Inflammatory macrophage treated with lipopolysaccharide for 4 hours (primary cell): ENCODE data around the gene GNB1.
"Not testable (repeated sequence)": the region's sequence is repeated elsewhere in the genome, so short reads cannot be mapped to it uniquely, and the experiment has no call there.

Experiments
- DNase-seq: peaks from one replicate; pipeline ENCODE4 v3.0.0-alpha.2; 2020

The GNB1 gene

DNA sequence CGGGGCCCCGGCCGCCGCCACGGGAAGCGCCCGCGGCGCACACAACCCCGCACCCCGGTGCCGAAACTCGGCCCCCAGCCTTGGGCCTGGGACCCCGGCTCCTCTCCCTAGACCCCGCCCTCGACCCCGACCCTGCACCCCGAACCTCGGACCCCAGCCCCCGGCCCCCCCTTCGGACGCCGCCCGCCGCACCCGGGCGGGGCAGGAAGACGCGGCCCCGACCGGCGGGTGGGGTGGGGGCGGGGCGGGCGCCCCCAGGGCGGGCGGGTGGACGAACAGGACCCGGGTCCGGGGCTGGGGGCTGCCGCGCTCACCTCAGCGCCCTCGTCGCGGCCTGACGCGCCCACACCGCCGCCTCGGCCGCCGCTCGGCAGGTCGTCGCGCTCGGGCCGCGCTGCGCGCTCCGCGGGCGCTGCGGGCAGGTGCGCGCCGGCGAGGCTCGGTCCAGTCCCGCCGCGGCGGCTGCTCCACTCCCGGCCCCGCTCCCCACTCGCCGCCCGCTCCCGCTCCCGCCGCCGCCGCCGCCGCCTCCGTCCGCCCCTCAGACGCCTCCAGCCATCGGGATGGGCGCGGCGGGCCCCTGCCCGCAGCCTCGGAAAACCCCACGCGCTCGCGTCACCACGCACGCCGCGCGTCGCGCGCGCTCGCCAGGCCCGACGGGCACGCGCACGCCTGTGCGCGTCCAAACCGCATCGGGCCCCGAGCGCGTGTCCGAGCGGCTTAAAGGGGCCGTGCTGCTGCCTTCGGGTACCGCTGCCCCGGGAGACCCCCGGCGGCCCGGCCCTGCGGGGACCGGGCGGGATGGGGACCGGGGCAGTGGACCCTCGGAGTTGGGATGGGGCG, at the start of gene GNB1:
TSS of gene GNB1 (minus strand) at position 582 of the 843 bp plus-strand sequence. CDS start 65,634 bp downstream, outside the sequence.
- DNase-seq = peak; percentile 88

DNA sequence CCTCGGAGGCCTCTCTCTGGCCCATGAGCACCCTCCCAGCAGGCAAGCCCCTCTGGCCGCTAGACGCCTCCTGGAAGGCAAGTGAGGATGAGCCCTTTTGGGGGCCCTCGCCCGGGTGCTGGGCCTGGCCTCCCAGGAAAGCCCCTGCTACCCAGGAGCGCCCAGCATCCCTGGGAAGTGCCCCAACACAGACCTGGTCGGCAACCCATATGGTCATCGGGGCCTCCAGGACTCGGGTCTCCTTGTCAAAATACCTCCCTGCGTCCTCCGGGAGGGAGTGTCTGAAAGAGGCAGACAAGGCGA, 49.2 kb upstream of the GNB1 start:
- DNase-seq = no peak

DNA sequence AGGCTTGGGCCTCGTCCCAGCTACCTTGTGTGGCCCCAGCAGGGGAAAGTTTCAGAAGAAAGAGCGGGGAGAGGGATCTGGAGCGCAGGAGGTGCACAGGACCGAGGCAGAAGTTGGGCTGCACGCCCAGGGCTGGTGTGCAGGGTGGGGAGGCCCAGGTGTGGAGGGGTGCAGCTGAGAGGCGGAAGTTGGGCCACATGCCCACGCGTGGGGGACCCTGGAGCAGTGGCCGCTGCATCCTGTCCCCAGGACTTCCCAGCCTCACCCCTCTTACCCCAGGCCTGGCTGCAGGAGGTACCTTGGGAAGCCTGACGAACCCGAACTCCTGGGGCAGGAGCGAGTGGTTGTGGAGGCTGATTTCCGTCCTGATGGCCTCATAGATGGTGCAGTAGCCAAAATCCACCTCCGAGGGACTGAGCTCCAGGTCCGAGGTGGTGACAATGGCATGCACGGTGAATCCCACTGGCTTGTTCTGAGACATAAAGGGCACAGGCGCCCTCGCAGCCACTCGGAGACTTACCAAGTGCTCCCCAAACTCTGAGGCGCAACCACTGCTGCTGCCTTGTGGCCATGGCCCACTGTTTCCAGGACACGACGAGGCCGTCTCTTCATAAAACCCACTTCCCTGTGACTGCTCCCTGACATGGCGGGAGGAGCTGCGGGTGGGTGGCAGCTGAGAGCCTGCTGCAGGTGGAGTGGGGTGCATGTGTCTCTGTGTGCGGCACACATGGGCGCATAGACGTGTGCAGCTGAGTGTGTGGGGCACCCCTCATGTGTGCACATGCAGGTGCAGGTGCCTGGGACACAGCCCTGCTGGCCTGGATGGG, 48.6 kb upstream of the GNB1 start:
- DNase-seq = no peak

DNA sequence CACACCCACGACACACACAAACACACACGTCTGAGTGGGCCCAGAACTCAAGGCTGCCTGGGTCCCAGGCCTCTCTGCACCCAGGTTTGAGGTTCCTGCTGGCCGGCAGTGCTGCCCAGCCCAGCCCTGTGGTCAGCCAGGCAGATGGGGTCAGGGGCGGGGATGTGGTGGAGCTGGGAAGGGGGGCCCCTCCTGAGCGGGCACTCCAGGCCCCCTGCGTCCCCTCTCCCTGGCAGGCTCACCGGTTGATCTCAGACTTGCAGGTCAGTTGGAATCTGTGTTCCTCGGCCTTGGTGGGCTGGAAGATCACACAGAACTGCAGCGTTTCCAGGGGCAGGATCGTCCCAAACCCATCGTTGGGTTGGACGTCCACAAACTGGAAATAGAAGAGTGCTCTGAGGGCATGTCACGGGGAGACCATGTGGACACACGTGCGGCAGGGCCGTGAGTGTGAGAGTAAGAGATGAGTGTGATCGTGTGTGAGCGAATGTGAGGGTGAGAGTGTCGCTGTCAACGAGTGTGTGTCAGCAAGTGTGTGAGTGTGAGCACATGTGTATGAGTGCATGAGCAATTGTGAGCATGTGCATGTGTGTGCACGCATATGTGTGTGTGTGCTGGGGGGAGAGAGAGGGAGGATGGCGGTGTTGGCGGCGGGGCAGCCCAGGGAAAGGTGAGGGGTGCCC, 47.9 kb upstream of the GNB1 start:
- DNase-seq = no peak

DNA sequence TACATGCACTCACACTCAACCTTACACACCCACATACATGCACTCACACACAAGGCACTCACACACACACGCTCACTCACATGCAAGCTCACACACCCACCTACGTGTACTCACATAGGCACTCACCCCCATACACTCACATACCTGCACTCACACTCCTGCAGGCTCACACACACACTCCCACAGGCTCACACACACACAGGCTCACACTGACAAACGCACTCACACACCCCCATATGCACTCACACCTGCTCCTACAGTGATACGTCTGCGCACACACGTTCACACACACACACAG, 47.3 kb upstream of the GNB1 start:
- no peak for DNase-seq

DNA sequence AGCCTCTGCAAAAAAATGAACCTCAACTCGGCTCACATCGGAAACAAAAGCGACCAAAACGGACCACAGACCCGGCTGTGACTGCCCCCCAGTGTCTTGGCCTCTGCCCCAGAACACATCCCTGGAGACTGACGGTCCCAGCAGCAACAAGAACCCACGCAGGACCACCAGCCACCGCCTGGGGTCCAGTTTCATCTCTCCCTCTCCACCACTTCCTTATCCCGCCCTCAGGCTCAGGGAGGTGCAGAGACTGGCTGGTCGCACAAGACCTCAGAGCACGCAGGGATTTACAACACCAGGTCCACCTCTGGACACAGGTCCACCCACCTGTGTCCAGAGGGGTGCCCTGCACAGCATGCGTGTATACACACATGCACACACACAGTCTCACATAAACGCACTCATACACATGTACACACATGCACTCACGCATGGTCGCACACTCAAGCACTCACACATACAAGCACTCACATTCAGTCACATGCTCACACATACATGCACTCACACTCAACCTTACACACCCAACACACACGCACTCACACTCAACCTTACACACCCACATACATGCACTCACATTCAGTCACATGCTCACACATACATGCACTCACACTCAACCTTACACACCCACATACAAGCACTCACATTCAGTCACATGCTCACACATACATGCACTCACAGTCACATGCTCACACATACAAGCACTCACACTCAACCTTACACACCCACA, 46.8 kb upstream of the GNB1 start:
- no peak for DNase-seq

DNA sequence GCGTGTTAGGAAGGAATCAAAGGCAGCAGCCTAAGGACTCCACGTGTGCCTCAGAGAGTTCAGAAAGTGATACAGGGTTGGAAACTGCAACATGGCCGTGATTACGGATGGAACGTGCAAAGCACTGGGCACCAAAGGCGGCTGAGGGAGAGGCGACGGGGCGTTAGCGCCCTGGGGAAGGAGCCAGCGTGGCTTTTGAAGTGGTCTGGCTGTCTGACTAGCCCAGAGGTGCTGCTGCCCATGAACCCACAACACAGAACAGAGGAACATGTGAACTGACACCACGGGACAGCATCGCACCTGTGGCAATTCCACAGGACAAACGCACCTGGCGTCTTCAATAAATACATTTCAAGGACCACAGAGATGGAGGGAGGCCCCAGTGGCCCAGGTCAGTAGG, 46.2 kb upstream of the GNB1 start:
- DNase-seq = no peak

DNA sequence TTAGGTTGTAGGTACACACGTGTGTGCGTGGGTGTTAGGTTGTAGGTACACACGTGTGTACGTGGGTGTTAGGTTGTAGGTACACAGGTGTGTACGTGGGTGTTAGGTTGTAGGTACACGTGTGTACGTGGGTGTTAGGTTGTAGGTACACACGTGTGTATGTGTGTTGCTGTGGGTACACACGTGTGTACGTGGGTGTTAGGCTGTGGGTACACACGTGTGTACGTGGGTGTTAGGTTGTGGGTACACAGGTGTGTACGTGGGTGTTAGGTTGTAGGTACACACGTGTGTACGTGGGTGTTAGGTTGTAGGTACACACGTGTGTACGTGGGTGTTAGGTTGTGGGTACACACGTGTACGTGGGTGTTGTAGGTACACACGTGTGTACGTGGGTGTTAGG, 44.0 kb upstream of the GNB1 start:
- not testable (repeated sequence) for DNase-seq

DNA sequence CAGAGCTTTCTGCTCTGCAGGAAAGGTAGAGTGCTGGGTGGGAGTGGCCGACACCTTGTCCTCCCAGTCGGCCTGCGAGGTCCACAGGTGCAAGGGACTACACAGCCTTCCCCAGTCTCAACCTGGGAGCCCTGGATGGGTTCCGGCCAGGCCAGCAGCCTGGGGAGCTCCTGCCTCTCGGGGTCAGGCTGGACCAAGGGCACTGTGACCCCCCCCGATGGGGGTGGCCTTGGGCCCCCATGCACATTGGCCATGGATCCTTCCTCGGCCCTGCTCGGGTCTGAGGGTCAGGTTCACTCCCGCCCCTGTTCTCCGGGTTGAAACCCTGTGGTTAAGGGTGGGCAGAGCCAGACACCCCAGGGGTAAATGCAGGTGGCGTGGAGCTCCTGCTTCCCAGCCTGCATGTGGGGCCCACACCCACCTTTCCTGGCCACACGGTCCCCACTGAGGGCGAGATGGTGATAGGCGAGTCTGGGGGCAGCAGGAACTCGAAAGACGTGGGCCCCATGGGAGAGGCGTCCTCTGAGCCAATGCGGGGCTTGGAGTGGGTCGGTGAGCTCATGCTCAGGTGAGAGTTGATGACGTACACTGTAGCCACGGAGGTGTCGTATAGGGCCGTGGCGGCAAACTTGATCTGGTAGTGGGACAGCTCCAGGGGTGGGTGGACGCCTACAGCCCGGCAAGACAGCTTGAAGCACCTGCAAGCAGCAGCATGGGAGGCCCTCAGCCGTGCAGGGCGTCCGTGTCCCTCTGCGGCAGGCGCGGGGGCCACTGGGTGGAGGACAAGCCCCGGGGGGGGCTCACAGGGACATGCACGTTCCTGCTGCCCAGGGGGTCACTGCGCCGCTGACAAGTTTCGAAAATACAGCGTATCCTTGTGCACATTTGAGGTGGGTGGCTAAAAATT, 39.0 kb upstream of the GNB1 start:
- DNase-seq = no peak

DNA sequence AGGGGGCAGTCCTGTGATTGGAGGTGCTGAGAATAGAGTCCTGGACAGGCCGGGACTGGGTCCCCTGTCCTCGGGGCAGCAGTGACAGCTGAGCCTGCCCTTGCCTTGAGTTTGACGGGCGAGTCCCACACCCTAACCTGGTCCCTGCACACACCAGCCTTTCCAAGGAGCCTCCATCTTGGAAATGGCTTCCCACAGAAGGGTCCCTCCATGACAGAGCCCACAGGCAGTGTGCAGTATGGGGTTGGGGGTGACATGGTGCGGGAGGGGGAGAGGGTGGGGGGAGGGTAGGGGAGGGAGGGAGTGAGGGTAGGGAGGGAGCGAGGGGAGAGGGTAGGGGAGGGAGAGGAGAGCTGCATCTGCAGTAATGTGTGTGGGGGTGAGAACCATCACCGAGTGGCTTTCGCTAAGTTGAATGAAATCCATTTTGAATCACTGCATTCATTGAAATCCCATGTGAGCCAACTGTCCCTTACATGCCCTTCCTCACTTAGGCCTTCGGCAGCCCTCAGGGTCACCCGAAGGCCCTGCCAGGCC, 38.3 kb upstream of the GNB1 start:
- DNase-seq = no peak

DNA sequence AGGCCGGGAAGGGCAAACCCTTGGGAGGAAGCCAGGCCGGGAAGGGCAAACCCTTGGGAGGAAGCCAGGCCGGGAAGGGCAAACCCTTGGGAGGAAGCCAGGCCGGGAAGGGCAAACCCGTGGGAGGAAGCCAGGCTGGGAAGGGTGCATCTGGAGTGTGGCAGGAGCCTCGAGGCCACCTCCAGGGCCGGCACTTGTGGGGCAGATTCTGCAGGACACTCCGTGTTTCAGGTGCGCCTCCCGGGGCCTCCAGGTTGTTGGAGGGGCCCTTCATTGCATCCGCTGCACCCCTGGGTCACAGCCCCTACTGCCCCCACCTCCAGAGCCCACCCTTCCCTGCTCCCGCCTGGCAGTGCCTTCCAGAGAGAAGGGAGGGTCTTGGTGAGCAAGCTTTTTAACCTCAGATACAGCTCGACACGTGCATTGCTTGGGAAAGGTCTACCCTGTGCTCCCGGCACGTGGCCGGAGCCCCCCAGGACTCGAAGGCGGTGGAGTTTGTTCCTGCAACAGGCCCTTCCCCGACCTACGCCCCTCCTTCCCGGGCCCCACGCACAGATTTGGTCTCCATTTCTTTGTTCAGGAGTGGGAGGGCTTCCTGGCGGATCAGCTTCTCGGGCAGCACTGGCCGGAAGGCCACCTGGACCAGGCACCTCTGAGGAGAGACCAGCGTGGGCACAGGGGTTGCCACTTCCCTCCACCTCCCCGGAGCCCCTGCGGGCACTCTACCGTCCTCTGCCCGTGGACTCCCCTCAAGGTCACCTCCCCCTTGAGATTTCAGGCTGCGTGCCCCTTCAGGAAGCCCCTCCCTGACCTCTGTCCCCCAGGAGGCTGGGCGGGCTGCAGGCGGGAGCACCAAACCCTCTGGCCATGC, 37.6 kb upstream of the GNB1 start:
- DNase-seq = no peak

DNA sequence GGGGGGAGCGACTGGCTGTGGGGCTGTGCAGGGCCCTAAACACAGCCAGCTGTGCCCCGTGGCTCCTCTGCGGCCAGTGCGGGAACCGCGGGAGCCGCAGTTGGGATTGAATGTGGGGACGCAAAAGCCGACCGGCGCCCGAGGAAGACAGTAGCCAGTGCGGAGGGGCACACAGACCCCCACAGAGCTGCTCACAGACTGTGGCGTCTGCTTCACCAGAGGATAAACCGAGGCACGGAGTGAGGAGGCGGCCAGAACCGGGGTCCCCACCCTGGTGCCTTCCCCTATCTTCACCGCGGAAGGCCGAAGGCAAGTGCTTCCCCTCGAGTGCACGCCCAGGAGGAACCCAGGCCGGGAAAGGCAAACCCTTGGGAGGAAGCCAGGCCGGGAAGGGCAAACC, 36.9 kb upstream of the GNB1 start:
- DNase-seq = no peak

DNA sequence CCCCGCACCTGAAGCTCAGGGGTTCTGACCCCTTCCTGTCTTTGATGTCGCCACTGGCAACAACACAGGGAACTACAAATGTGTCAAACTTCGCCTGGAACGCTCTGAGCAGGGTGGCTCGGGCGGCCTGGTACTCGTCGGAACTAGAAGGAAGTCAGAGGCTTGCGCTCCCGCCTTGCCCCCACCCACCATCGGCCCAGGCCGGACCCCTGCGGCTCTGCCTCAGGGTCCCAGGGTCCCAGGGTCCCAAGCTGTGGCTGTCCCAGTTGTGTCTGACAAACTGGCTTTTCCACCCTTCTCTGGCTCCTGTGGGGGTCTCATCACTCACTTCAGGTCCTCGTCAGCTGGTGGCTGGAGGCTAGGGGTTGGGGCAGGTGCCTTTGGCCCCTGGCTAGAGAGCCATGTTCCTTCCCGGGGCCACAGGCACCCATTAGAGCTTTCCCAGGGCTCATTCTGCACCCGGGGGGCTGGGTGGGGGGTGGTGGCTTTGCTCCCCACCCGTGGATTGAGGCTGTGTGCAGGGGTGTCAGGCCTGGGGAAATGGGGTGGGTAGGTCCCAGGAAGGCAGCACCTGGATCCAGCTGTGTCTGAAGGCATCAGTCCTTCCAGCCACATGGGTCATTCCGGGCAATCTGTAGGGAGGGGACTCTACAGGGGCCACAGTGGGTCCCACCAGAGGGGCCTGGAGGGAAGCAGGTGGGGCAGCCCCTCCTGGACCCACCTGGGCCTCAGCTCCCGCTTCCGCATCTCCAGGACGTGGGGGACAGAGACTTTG, 36.2 kb upstream of the GNB1 start:
- no peak for DNase-seq

DNA sequence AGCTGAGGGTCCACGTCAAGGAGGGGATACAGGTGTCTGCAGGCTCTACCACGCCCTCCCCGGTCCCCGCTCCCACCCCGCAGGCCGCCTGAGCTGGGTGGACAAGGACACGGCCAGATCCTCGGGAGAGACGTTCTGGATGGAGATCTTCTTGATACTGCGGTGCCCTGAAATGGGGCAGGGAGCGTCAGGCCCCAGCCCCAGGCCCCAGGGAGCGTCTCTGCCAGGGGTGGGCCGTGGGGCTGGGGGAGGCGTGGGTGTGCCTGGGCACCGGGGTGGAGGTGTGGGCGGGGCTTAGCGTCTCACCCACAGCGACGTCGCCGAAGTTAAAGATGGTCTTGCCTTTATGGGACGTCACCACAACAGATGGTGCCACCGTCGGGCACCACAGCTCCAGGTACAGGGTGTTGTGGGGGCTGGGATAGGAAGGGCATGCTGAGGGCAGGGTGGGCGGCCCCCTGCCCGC, 35.5 kb upstream of the GNB1 start:
- no peak for DNase-seq

DNA sequence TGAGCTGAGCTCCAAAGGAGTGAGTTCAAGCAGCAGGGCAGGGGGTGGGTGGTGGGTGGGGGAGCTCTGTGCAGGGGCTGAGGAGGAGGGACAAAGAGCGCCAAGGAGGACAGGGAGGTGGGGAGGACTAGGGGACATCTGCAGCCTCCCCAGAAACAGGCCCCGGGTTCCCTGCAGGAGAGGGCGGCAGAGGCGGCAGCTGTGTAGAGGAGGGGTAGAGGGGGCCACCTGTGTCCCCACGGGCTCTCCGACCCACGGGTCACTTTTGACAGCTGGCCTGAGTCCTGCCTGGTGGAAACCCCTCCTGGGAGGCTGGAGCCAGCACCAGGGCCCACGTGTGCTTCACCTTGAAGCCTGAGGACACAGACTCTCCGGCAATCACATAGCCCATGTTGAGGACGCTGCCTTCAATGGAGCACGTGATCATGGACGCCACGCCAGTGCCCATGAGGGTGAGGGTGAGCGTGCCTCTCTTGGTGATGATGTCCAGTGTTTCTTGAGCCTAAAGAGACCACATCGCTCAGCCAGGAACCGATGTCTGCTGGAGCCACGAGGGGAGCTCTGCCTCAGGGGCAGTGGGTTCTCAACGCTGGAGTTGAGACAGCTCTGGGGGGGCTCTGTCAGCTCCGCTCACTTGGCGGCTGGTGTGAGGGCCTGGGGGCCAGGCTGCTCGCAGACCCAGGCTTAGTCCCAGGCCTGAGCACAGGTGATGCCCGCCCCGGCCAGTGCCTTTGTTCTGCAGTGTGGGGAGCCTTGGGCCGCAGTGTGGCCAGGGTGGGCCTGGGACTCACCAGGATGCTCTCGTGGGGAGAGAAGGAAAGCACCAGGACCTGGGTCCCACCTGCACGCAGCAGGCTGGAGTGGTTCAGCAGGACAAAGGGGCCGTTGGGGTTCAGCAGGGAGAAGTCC, 34.8 kb upstream of the GNB1 start:
- no peak for DNase-seq

DNA sequence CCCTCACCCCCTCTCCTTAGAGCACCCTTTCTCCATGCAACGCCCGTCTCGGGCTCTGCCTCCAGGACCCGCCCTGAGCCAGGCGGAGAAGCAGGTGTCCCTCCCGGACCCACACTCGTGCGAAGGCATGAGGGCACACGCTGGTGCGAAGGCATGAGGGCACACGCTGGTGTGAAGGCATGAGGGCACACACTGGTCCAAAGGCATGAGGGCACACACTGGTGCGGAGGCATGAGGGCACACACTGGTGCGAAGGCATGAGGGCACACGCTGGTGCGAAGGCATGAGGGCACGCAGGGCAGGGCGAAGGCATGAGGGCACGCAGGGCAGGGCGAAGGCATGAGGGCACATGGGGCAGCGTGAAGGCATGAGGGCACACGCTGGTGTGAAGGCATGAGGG, 34.0 kb upstream of the GNB1 start:
- no peak for DNase-seq

DNA sequence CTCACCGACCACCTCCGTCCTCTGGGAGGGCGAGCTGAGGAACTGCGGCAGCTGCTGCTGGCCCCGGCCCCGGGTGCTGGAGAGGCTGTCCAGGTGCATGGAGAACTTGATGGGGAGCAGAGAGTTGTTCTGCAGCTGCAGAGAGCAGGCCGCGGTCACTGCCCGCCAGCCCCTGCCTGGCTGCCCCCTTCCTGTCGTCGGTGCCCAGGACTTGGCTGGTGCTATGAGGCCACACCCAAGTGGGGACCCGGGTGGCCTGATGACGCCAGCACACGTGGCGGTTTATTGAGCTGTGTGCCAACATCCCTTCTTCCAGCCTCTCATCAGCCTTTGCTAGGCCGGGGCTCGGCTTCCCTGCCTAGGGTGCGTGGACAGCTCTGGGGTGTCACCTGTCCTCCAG, 33.5 kb upstream of the GNB1 start:
- no peak for DNase-seq

DNA sequence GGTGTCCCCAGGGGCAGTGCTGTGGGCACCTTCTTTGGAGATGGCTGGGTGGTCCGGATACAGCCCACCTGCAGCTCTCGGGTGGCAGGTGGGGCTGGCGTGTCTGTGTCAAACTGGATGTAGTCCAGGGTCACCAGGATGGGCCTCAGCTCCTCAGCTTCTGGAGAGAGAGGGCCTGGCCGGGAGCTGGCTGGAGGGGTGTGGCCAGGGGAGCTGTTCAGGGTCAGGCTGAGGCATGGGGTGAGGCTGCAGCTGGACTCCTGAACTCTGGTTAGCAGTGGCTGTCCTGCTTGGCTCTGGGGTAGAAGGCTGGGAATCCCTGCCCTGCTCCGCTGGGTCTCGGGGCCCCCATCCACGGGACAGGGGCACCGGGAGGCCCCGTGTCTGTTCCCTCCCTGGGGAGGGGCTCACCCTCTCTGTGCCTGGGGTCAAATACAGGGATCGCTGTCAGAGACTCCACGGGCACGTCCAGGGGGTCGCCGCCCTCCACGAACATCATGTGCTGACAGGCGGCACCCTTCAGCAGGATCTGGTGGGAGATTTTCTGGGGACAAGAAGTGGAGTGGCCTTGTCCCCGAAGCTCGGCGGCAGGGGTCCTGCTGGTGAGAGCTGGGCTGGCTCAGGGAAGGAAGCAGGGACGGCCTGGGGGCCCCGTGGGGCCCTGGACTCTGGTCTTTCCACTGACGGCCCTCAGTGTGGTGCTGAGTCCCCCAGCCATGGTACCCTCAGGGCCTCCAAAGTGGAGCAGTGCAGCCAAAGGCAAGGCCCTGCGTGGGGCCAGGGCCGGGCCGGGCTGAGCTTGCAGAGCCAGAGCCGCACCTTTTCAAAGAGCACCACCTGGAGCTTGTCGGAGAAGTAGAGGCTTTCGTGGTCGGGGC, 32.3 kb upstream of the GNB1 start:
- DNase-seq = no peak
